ENCODE results near the gene BCAN.

BCAN gene

DNA sequence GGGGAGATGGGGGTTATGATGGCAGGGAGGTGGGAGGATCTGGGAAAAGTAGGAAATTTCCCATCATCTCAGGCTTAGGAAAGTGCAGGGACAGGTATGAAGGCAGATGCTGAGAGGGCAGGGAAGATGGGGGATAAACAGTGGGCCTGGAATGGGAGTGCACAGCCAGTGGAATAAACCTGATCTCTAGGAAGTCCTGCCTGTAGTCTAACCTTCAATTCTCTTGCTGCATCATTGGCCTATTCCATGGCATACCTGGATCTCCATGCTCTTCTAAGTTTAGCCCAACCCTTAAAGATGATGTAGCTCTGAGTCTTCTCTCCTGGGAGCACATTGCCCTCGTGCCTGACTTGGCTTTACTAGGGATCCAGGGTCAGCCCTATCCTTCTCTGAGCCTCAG lies 2.7 kb downstream of the BCAN start:
- no peak for DNase-seq

DNA sequence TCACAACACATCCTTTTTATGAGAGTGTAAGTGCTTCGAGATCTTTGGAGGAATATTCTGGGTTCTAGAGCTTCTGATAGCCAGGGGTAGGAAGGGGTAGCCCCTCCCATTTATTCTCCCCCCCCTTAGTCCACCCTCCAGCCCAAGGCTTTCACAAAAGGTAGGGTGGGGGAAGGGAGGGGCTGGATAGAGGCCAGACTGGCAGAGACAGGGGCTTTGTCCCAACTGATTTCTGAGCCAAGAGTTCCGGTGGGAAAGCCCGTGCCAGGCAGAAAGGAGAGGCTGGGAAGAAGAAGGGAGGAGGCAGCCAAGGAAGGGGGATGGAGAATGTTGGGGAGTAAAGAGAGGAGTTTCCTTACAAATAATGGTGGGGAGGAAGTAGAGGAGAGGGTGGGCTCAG lies 3.1 kb downstream of the BCAN start:
- no peak for DNase-seq

DNA sequence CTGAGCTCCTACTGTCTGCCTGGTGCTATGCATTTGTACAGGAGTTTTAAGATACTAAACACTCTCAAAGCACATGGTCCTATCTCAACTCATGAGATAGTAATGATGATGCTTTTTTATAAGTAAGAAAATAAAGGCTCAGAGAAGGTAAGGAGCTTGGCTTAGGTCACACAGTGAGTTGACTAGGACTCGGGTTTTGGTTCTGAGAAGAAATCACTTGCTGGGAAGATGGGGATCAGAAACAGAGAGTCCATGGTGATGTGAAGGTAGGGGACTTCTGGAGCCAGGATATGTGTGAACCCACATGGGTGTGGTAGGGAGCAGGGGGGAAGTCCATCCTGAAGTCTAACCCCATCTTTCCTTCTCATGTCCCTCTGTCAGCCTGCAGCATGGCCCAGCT lies 3.7 kb downstream of the BCAN start:
- DNase-seq: no peak

DNA sequence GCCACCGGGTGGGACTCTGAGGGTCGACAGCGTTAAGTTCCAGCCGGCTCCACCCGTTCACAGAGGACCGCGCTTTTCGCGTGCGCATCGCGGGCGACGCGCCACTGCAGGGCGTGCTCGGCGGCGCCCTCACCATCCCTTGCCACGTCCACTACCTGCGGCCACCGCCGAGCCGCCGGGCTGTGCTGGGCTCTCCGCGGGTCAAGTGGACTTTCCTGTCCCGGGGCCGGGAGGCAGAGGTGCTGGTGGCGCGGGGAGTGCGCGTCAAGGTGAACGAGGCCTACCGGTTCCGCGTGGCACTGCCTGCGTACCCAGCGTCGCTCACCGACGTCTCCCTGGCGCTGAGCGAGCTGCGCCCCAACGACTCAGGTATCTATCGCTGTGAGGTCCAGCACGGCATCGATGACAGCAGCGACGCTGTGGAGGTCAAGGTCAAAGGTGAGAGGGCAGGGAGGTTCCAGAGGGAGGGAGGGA lies 4.9 kb downstream of the BCAN start:
- no peak for DNase-seq

DNA sequence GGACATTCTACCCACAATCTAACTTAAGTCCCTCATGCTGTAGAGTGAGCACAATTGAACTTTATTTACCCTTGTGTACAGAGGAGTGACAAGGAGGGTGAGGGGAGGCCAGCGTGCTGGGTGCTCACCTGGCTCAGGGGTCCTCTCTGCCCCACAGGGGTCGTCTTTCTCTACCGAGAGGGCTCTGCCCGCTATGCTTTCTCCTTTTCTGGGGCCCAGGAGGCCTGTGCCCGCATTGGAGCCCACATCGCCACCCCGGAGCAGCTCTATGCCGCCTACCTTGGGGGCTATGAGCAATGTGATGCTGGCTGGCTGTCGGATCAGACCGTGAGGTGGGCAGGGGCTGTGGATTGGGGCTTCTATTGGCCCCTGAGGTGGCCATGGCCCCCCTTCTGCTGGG lies 5.4 kb downstream of the BCAN start:
- DNase-seq: no peak

DNA sequence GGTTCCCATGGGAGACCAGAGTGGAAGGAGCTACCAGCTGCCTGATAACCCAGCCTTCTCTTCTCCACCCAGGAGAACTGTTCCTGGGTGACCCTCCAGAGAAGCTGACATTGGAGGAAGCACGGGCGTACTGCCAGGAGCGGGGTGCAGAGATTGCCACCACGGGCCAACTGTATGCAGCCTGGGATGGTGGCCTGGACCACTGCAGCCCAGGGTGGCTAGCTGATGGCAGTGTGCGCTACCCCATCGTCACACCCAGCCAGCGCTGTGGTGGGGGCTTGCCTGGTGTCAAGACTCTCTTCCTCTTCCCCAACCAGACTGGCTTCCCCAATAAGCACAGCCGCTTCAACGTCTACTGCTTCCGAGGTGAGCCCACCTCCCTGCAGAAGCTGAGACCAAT lies 6.6 kb downstream of the BCAN start:
- DNase-seq: no peak

DNA sequence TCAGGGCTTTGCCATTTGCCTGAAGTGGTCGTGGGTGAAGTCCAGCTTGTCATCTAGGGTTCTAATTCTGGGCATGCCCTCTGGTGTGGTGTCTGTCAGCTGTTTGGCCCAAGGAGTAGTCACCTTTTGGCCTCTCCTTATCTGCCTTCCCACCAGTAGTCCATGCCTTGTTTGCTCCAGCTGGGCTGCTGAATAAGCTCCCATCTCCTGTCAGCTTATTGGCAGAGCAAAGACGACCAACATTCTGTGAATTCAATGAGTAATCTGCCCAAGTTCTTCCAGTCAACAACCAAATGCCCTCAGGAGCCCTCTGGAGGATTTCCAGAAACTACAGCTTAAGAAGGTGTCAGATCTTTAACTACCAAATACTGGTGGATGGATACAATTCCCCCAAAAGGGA lies 7.0 kb downstream of the BCAN start:
- DNase-seq: no peak

DNA sequence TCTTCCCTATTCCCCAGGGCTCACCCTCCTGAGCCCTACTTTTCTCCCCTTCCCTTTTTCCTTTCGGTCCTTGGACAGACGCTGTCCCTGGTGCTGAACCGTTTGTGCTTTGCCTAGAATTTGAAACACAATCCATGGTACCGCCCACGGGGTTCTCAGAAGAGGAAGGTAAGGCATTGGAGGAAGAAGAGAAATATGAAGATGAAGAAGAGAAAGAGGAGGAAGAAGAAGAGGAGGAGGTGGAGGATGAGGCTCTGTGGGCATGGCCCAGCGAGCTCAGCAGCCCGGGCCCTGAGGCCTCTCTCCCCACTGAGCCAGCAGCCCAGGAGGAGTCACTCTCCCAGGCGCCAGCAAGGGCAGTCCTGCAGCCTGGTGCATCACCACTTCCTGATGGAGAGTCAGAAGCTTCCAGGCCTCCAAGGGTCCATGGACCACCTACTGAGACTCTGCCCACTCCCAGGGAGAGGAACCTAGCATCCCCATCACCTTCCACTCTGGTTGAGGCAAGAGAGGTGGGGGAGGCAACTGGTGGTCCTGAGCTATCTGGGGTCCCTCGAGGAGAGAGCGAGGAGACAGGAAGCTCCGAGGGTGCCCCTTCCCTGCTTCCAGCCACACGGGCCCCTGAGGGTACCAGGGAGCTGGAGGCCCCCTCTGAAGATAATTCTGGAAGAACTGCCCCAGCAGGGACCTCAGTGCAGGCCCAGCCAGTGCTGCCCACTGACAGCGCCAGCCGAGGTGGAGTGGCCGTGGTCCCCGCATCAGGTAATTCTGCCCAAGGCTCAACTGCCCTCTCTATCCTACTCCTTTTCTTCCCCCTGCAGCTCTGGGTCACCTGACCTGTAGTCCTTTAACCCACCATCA lies 10.4 kb downstream of the BCAN start:
- no peak for DNase-seq

DNA sequence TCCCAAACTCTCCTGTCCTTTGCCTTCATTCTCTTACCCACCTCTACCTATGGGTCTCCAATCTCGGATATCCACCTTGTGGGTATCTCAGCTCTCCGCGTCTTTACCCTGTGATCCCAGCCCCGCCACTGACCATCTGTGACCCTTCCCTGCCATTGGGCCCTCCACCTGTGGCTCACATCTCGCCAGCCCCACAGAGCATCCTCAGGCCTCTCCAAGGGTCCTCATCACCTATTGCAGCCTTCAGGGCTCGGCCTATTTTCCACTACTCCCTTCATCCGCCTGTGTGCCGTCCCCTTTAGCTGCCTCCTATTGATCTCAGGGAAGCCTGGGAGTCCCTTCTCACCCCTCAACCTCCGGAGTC lies 11.1 kb downstream of the BCAN start:
- DNase-seq: no peak

DNA sequence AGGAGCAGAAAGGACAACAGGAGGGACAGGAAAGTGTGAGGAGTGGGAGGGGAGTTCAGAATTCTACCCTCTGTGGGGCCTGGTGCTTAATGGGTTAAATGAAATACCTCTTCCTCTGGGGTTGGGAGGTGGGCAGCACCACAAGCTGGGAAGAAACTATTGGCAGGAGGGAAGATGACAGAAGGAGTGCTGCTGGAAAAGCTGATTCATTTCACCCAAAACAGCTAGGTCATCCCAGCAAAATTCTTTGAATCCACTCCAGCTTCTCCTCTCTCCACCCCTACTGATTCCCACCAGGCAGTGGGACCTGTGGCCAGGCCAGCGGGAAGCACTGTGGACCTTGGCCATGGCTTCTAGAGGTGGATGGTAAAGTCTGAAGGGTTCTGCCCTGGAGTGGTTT lies 12.8 kb downstream of the BCAN start:
- no peak for DNase-seq

DNA sequence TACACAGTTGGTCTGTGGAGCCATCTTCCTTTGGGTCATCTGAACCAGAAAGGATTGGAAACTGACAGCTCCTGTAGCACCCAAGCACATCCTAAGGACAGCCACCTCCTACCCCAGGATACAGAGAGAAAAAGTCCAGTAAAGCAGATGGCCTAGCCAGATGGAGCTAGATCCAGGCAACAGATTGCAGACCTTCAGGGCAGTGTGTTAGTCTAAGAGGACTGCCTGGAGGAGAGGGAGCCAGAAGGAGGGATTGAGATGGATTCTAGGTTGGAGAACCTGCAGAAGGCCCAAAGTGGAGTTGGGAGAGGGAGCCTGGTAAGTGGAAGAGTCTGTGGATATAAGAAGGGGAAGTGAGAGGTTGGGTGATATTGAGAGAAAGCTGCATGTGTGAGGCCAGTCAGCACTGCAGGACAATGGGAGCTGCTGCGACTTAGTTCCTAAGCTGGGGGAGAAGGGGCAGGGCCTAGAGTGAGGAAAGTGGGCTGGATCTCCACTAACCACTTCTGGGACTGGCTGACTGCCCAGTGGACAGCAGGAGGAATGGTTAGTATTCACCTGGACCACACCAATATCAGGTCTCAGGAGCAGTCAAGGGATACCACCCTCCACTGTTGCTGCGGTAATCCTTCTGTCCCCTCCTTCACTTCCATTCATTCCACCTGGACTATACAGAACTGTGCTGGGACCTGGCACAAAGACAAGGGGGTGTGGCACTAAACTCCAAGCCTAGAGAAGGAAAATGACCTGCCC lies 13.4 kb downstream of the BCAN start:
- DNase-seq: peak; percentile 87 to 93

DNA sequence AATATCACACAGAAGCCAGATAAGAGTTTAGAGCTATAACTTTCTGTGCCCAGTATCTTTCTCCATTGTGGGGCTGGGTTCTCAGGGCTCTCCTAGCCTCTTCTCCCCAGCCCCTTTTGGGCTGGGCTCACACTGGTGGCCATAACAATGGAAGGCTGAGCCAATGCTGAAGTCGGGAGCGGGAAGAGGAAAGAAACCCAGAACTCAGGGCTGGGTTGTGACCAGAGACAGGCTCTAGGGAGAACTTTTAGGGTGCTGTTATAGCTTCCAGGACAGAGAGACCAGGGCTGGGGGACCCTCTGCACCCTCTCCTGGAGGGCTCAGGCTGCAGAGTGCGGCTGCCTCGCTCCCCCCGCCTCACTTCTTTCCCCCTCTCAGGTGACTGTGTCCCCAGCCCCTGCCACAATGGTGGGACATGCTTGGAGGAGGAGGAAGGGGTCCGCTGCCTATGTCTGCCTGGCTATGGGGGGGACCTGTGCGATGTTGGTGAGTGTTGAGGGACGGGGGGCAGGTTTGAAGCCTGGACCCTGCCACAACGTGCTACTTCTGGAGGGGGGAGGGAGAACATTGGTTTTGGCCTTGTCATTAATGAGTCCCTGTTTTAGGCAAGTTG lies 14.1 kb downstream of the BCAN start:
- no peak for DNase-seq

DNA sequence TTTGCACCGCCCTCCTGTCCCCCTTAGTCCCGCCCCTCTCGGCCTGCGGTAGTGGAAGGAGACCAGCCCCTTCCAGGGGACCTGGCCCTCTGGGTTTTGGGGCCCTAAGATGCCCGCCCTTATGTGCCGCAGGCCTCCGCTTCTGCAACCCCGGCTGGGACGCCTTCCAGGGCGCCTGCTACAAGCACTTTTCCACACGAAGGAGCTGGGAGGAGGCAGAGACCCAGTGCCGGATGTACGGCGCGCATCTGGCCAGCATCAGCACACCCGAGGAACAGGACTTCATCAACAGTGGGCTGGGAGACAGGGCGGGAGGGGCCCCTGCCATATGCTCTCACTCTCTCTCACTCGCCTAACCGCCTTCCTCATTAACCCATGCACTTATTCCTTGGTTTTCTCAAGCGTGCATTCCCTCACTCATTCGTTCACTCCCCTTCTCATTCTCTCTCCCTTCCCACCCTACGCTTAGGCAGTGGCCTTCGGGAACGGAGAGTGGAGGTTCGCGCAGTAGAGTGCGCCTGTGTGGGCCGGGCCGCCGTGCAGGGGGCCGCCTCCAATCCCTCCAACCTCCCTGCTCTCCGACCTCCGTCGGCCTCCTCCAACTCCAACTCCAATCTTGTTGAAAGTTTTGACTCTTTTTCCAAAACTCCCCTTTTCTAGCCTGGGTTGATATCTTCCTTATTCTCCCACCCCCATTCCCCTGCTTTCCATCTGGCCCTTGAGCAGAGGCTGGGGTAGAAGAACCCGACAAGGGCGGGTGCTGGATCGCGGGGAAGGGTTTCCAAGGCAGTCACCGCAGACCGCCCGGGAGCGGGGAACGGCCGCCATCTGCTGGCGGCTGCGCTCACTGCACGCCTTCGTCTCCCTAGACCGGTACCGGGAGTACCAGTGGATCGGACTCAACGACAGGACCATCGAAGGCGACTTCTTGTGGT lies 15.2 kb downstream of the BCAN start:
- peak; percentile 63 to 81 for DNase-seq

DNA sequence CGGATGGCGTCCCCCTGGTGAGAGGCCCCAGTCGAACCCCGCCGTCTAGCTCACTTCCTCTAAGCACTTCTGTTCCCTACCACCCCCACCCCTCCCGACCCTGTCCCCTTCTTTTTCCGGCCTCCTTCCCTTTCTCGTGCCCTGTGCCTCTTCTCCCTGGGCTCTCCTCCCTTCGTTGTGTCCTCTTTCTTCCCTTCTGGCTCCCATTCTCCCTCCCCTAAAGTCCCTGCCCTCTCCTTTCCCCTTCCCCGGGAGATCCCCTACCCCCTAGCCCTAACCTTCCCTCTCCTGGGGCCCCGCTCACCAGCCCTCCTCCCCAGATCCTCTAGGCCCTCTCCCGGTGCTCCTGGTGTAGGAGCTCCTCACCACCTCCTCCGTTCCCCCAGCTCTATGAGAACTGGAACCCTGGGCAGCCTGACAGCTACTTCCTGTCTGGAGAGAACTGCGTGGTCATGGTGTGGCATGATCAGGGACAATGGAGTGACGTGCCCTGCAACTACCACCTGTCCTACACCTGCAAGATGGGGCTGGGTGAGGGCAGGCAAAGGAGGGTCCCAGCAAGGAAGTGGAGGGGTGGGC lies 15.9 kb downstream of the BCAN start:
- DNase-seq: no peak

DNA sequence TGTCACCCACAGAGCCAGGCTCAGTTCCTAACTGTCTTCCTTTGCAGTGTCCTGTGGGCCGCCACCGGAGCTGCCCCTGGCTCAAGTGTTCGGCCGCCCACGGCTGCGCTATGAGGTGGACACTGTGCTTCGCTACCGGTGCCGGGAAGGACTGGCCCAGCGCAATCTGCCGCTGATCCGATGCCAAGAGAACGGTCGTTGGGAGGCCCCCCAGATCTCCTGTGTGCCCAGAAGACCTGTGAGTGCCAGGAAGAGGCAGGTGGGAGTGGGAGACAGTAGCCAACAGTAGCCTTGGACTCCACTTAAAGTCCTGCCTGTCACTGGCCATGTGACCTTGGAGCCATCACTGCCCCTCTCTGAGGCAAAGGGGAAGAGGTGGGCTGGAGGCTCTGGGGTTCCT lies 16.6 kb downstream of the BCAN start:
- no peak for DNase-seq

DNA sequence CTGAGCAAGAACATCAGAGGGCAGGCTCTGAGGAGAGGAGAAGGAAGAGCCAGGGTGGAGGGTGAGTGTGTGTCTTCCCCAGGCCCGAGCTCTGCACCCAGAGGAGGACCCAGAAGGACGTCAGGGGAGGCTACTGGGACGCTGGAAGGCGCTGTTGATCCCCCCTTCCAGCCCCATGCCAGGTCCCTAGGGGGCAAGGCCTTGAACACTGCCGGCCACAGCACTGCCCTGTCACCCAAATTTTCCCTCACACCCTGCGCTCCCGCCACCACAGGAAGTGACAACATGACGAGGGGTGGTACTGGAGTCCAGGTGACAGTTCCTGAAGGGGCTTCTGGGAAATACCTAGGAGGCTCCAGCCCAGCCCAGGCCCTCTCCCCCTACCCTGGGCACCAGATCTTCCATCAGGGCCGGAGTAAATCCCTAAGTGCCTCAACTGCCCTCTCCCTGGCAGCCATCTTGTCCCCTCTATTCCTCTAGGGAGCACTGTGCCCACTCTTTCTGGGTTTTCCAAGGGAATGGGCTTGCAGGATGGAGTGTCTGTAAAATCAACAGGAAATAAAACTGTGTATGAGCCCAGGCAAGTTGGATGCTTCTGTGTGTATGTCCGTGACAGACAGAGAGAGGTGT lies 17.1 kb downstream of the BCAN start:
- DNase-seq: no peak

DNA sequence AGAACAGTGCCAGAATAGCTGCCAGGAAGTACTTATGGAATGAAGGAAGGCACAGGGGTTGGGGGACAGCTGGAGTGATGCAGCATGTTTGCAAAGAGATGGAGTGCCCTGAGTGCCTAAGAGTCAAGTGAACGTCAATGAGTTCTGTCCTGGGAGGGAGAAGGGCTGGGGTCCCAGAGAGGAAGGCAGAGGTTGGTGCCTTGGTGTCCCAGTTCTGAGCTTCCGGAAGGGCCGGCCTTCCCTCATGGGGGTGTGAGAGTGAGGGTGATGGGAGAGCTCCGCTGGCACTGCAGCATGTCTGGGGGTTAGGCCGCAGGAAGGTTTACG lies 17.7 kb downstream of the BCAN start:
- DNase-seq: no peak

DNA sequence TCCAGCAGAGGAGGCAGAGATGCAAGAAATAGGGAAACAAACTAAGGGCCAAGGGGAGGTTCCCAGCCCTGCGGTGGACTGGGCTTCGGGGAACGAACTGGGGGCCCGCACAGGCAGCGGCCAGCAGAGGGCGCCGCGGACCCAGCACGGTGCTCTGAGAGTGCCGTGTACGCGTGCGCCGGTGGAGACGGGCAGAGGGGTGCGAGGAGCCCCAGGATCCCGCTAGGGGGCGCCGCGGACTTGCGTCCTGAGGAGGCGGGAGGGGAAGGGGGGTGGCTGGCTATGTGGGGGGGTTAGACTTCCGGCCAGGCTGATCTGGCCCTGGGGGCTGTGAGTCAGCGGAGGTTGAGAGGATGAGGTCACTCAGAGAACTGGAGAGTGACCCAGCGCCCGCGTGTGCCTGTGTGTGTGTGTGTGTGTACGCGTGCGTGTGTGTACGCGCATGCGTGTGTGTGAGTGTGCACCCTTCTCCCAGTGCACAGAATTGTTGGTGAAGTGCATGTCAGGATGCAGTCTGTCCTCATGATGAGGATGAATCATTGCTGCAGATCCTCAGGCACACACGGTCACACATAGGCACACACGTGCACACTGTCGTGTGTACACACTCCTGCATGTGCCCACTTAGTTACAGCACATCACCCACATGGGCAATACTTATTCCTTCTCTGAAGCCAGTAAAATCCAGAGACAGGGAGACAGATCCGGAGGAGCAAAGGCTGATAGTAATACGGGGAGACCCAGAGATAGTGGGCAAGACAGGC lies 18.3 kb downstream of the BCAN start:
- DNase-seq: peak; percentile 70 to 87

DNA sequence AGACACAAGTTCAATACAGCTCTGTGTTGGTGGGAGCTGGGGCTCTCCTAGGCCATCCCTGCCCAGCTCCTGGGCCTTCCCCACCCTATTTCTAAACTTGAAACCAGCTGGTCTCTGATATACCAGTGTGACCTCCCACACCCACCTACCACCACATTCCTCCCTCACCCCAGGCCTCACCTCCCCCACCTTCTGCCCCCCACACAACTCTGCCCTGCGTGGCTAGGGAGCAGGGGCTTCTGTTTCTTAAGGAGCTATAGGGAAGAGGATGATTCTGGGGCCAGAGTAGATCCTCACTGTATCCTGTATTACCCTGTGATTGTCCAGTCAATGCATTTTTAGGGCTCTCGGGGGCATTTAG lies 18.8 kb downstream of the BCAN start:
- no peak for DNase-seq

DNA sequence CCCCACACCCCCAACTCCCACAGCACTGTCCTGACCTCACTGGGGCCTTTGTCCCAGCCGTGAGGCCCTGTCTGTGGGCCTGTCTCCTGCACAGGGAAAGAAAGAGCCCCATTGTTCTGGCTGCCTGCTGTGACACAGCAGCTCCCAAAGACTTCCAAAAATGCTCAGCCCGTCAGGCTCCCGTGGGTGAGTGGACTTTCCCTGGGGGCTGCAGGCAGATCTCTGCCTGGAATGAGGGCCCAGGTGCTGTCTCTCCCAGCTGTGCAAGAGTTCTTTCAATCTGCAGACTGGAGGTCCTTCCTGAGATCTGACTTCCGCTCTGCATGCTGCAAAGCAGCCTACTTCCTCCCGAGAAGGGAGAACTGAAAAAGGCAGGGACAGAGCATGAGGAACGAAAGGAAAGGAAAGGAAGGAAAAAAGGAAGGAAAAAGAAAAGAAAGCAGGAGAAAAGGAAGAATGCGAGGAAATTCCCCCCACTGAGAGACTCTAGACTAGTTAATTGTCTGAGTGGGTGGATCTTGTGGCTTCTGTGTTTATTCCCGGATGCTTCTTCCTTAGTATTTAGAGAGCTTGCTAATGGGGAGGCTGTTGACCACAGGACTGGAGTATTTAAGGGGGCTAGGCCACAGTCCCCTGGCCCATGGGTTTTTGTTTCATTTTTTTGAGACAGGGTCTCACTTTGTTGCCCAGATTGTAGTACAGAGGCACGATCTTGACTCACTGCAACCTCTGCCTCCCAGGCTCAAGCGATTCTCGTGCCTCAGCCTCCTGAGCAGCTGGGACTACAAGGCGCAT lies 20.3 kb downstream of the BCAN start:
- no peak for DNase-seq

DNA sequence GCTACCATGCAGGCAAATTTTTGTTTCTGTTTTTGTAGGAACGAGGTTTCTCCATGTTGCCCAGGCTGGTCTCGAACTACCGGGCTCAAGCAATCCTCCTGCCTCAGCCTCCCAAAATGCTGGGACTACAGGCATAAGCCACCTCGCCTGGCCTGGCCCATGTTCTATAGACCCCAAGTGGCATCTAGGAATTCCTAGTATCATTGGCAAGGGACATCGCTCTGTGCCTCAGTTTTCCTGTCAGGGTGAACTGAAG lies 20.8 kb downstream of the BCAN start:
- no peak for DNase-seq
